GM13976 (cell line): ENCODE data around the gene TMEM89.

Source experiments
- DNase-seq: peaks from one replicate; pipeline ENCODE4 v3.0.0; 2012; ENCODE audit warnings: low spot score
- CTCF ChIP-seq: IDR thresholded peaks from 2 replicates; pipeline ENCODE4 v1.5.1; 2012; ENCODE audit warnings: borderline replicate concordance, mild to moderate bottlenecking; ENCODE audit not compliant: insufficient read depth; ENCODE audit errors: extremely low read depth, missing control alignments, control extremely low read depth
- in situ Hi-C: fragments of 300-500 bp; cut with MboI; formaldehyde crosslinking; loops from one replicate; pipeline ENCODE4 v1.12.0; 2022; ENCODE audit warnings: low sequenced_read_pairs, mixed read lengths, inconsistent platforms; ENCODE audit not compliant: unreplicated experiment

TMEM89 gene

GRCh38 chr3:48661501-48662144 lies 40.1 kb upstream of the TMEM89 start:
- in situ Hi-C loops, result no loop called here
- DNase-seq, result peak; percentile 89
- no peak for TF ChIP-seq CTCF

DNA sequence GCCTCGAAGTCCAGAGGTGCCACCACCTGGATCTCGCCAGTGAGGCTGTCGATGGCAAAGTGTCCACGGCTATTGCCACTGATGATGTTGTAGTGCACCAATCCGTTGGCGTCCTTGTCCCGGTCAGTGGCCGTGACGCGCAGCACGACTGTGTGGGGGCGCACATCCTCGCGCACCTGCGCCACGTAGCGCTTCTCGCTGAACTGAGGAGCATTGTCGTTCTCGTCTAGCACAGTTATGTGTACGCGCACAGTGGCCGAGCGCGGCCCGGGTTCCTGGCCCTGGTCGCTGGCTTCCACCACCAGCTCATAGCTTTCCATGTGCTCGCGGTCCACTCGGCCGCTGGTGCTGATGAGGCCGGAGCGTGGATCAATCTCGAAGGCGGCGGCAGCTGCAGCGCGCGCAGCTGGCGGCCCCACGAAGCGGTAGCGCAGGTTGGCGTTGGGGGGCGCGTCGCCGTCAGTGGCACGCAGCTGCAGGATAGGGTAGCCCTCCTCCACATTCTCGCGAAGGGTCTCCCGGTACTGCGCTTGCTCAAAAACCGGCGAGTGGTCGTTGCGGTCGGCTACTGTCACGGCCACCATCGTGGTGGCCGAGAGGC lies 39.3 kb upstream of the TMEM89 start:
- no peak for TF ChIP-seq CTCF
- in situ Hi-C loops, result no loop called here
- no peak for DNase-seq

GRCh38 chr3:48656841-48657281 lies 35.3 kb upstream of the TMEM89 start:
- in situ Hi-C loops, result no loop called here
- no peak for TF ChIP-seq CTCF
- DNase-seq, result no peak

GRCh38 chr3:48656061-48656840 lies 34.7 kb upstream of the TMEM89 start:
- DNase-seq, result peak; percentile 92
- in situ Hi-C loops, result no loop called here
- TF ChIP-seq CTCF, result peak; percentile 80

GRCh38 chr3:48655606-48656005 lies 34.0 kb upstream of the TMEM89 start:
- DNase-seq, result peak; percentile 65
- in situ Hi-C loops, result no loop called here
- TF ChIP-seq CTCF, result no peak

DNA sequence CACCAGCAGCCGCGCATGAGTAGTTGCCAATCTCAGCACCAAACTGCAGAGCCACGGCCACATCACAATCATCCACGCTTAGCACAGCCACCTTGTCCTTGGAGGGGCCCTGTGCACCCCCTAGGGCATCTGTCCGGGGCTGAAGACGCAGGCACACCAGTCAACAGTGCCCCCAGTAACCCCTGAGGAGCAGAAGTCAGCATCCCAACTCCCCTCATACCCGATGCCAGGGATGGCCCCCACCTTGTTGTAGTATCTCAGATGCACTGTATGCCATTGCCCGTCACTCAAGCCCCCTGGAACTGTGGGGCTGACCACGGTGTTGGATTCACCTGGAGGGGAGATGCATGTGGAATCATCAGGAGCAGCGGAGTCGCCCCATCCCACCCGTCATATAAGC lies 33.5 kb upstream of the TMEM89 start:
- in situ Hi-C loops, result no loop called here
- DNase-seq, result no peak
- TF ChIP-seq CTCF, result no peak
